Measurements from ENCODE around the gene CYTH4.
"Not testable (repeated sequence)": the region's sequence is repeated elsewhere in the genome, so short reads cannot be mapped to it uniquely, and the experiment has no call there.

Gene CYTH4

GRCh38 chr22:37310815-37311595 lies 28.7 kb downstream of the CYTH4 start:
- DNase-seq (ENCODE audit: low read depth), result no peak

GRCh38 chr22:37311761-37312312 lies 29.5 kb downstream of the CYTH4 start:
- DNase-seq (ENCODE audit: low read depth), result no peak

- DNase-seq (ENCODE audit: low read depth), result no peak
Measured at GRCh38 chr22:37312549-37313183, 30.4 kb downstream of the CYTH4 start.

- peak; percentile 38 for DNase-seq (ENCODE audit: low read depth)
Measured at GRCh38 chr22:37313376-37314314, 31.3 kb downstream of the CYTH4 start.

GRCh38 chr22:37314315-37315074 lies 32.2 kb downstream of the CYTH4 start:
- no peak for DNase-seq (ENCODE audit: low read depth)

- DNase-seq (ENCODE audit: low read depth), result no peak
Measured at GRCh38 chr22:37316405-37316804, 34.1 kb downstream of the CYTH4 start.

GRCh38 chr22:37316875-37317371 lies 34.6 kb downstream of the CYTH4 start:
- peak; percentile 69 for DNase-seq (ENCODE audit: low read depth)

GRCh38 chr22:37317698-37318210 lies 35.4 kb downstream of the CYTH4 start:
- DNase-seq (ENCODE audit: low read depth), result no peak

- DNase-seq (ENCODE audit: low read depth), result no peak
Measured at GRCh38 chr22:37318364-37319109, 36.2 kb downstream of the CYTH4 start.

GRCh38 chr22:37319469-37319868 lies 37.2 kb downstream of the CYTH4 start:
- DNase-seq (ENCODE audit: low read depth), result no peak

- DNase-seq (ENCODE audit: low read depth), result no peak
Measured at GRCh38 chr22:37320726-37321677, 38.7 kb downstream of the CYTH4 start.

GRCh38 chr22:37324340-37325038 lies 42.2 kb downstream of the CYTH4 start:
- no peak for DNase-seq (ENCODE audit: low read depth)

GRCh38 chr22:37325039-37325395 lies 42.7 kb downstream of the CYTH4 start:
- no peak for DNase-seq (ENCODE audit: low read depth)

GRCh38 chr22:37326726-37327125 lies 44.4 kb downstream of the CYTH4 start:
- no peak for DNase-seq (ENCODE audit: low read depth)

GRCh38 chr22:37328017-37328416 lies 45.7 kb downstream of the CYTH4 start:
- DNase-seq (ENCODE audit: low read depth), result peak; percentile 52

- not testable (repeated sequence) for DNase-seq (ENCODE audit: low read depth)
Measured at GRCh38 chr22:37328538-37329237, 46.4 kb downstream of the CYTH4 start.

GRCh38 chr22:37329238-37330140 lies 47.2 kb downstream of the CYTH4 start:
- DNase-seq (ENCODE audit: low read depth), result peak; percentile 43

Data from fibroblast of gingiva (primary cell).